HG03039 (cell line): ENCODE data around the gene CD244.
"Not testable (repeated sequence)": the region's sequence is repeated elsewhere in the genome, so short reads cannot be mapped to it uniquely, and the experiment has no call there.

Source experiments
- ATAC-seq: cut with Tn5 transposase; IDR thresholded peaks from one replicate; pipeline ENCODE4 v1.9.1; 2021; ENCODE audit warnings: mild to moderate bottlenecking, moderate library complexity; ENCODE audit not compliant: unreplicated experiment

Gene CD244

GRCh38 chr1:160789051-160789701, 73.5 kb downstream of the CD244 start:
- peak; percentile 5 for ATAC-seq

GRCh38 chr1:160782988-160783765, 79.5 kb downstream of the CD244 start:
- ATAC-seq, result not testable (repeated sequence)

GRCh38 chr1:160781914-160782689, 80.6 kb downstream of the CD244 start:
- peak; percentile 73 for ATAC-seq

- no peak for ATAC-seq
Observed at GRCh38 chr1:160781186-160781766, 81.4 kb downstream of the CD244 start.

GRCh38 chr1:160780398-160780755, 82.3 kb downstream of the CD244 start:
- ATAC-seq, result no peak
